CD14-positive monocyte (primary cell): ENCODE results near the gene MROH2B. TPM values are rescaled to one million over a fixed set of nuclear protein-coding genes. Genes with fewer than 3 reads are reported as not detected.

Experiments used
- DNase-seq, 3 donors: peaks; one replicate each; pipeline ENCODE4 v3.0.0-alpha.2; 2011 to 2022
- H2AFZ ChIP-seq: 2 replicates; pipeline ENCODE4 v1.6.0; 2012; ENCODE audit warnings: mild to moderate bottlenecking, low read depth, low read length, inconsistent platforms; ENCODE audit not compliant: insufficient read depth, poor library complexity, severe bottlenecking
- H3K27ac ChIP-seq, 2 donors: 1 replicate in 1 of 2; 2 replicates in 1 of 2; pipeline ENCODE4 v1.5.1; 2012 to 2013; ENCODE audit warnings: low read length in 2 of 2, control low read depth in 1 of 2, inconsistent platforms in 1 of 2, low read depth in 1 of 2, mild to moderate bottlenecking in 1 of 2
- H3K27me3 ChIP-seq, 2 donors: one replicate each; pipeline versions ENCODE4 v1.6.0 to v1.6.1; 2011 to 2013; ENCODE audit warnings: low read length in 2 of 2; ENCODE audit not compliant: control insufficient read depth in 2 of 2, insufficient read depth in 2 of 2
- H3K36me3 ChIP-seq, 2 donors: replicated peaks in 1 of 2; 1 replicate in 1 of 2; 2 replicates in 1 of 2; pipeline versions ENCODE4 v1.5.1 to v1.6.1; 2012 to 2013; ENCODE audit warnings: low read length in 2 of 2, control low read depth in 1 of 2, inconsistent platforms in 1 of 2, mild to moderate bottlenecking in 1 of 2; ENCODE audit not compliant: insufficient read depth in 2 of 2, control insufficient read depth in 1 of 2
- H3K4me1 ChIP-seq, 2 donors: 1 replicate in 1 of 2; 2 replicates in 1 of 2; pipeline versions ENCODE4 v1.5.1 to v1.6.1; 2012 to 2013; ENCODE audit warnings: low read length in 2 of 2, control low read depth in 1 of 2, inconsistent platforms in 1 of 2, mild to moderate bottlenecking in 1 of 2, moderate library complexity in 1 of 2; ENCODE audit not compliant: insufficient read depth in 2 of 2, control insufficient read depth in 1 of 2
- H3K4me2 ChIP-seq: replicated peaks from 2 replicates; pipeline ENCODE3; 2012; ENCODE audit warnings: low read length, moderate library complexity, mild to moderate bottlenecking; ENCODE audit not compliant: poor library complexity, severe bottlenecking; ENCODE audit errors: extremely low read depth
- H3K4me3 ChIP-seq, 3 experiments: fragments of 200-600 bp in 1 of 3; sonication (generic) in 1 of 3; replicated peaks in 1 of 3; 1 replicate in 2 of 3; 2 replicates in 1 of 3; pipeline ENCODE4 v1.5.1; 2011 to 2013; ENCODE audit warnings: low read length in 3 of 3, mild to moderate bottlenecking in 3 of 3, control low read depth in 2 of 3, low read depth in 2 of 3, inconsistent platforms in 1 of 3, moderate library complexity in 1 of 3
- H3K79me2 ChIP-seq: 2 replicates; pipeline ENCODE4 v1.6.0; 2012; ENCODE audit warnings: mild to moderate bottlenecking, control low read depth, inconsistent platforms, low read length, moderate library complexity; ENCODE audit not compliant: insufficient read depth
- H3K9ac ChIP-seq: 2 replicates; pipeline ENCODE4 v1.6.0; 2017; ENCODE audit warnings: low read length, mild to moderate bottlenecking; ENCODE audit not compliant: insufficient read depth, poor library complexity, severe bottlenecking
- H3K9me3 ChIP-seq, 2 donors: replicated peaks in 1 of 2; 1 replicate in 1 of 2; 2 replicates in 1 of 2; pipeline versions ENCODE4 v1.5.1 to v1.6.1; 2012 to 2013; ENCODE audit warnings: low read length in 2 of 2, control low read depth in 1 of 2; ENCODE audit not compliant: control insufficient read depth in 1 of 2, insufficient read depth in 1 of 2
- H4K20me1 ChIP-seq: 2 replicates; pipeline ENCODE4 v1.6.0; 2012; ENCODE audit warnings: mild to moderate bottlenecking, low read length, control low read depth, moderate library complexity; ENCODE audit not compliant: insufficient read depth
- H3K27ac Mint-ChIP-seq, 7 donors: one replicate each; pipeline ENCODE4 v1.8.0; 2020; ENCODE audit warnings: mild to moderate bottlenecking in 7 of 7, mixed read lengths in 7 of 7, moderate library complexity in 6 of 7, inconsistent platforms in 2 of 7
- H3K27me3 Mint-ChIP-seq, 3 donors: one replicate each; pipeline ENCODE4 v1.8.0; 2021 to 2022; ENCODE audit warnings: low read depth in 3 of 3, mild to moderate bottlenecking in 3 of 3, mixed read lengths in 3 of 3, moderate library complexity in 3 of 3, inconsistent platforms in 1 of 3
- H3K36me3 Mint-ChIP-seq, 2 donors: one replicate each; pipeline ENCODE4 v1.8.0; 2020; ENCODE audit warnings: mixed read lengths in 2 of 2, inconsistent platforms in 1 of 2, mild to moderate bottlenecking in 1 of 2
- H3K4me1 Mint-ChIP-seq: one replicate; pipeline ENCODE4 v1.8.0; 2020; ENCODE audit warnings: mild to moderate bottlenecking, mixed read lengths
- H3K4me3 Mint-ChIP-seq, 2 donors: one replicate each; pipeline ENCODE4 v1.8.0; 2020; ENCODE audit warnings: mild to moderate bottlenecking in 2 of 2, mixed read lengths in 2 of 2, moderate library complexity in 1 of 2
- H3K9me3 Mint-ChIP-seq, 7 donors: one replicate each; pipeline ENCODE4 v1.8.0; 2020 to 2022; ENCODE audit warnings: mixed read lengths in 7 of 7, mild to moderate bottlenecking in 6 of 7, moderate library complexity in 6 of 7, inconsistent platforms in 2 of 7
- WGBS: methylation state at CpG from one replicate; pipeline ENCODE4 v1.1.5; 2013; ENCODE audit warnings: missing lambda C conversion rate; ENCODE audit not compliant: insufficient coverage; 5-methylcytosine and 5-hydroxymethylcytosine counted together
- intact Hi-C, 2 donors: fragments of 100-400 bp; cut with micrococcal nuclease; formaldehyde crosslinking; loops; one replicate each; pipeline versions ENCODE4 v1.15.0 to v1.15.1; 2023
- polyA plus RNA-seq, 3 donors: library from polyadenylated mRNA; depleted of rRNA in 1 of 3; unstranded in 2 of 3; stranded (reverse) in 1 of 3; fragments of 300-500 nt in 2 of 3; fragments of >200 nt in 1 of 3; fragmentation: Illumina TruSeq in 2 of 3; gene quantifications; 1 replicate in 2 of 3; 2 replicates in 1 of 3; pipeline ENCODE4 v1.2.3, GENCODE V29; 2012 to 2021
- TF ChIP-seq, protein P1 (sequence below): fragments of 200-600 bp; IDR thresholded peaks from one replicate; pipeline ENCODE4 v1.8.0; 2022; ENCODE audit warnings: antibody characterized with exemption, mild to moderate bottlenecking

MROH2B gene
- polyA plus RNA-seq, 3 donors = not detected

DNA sequence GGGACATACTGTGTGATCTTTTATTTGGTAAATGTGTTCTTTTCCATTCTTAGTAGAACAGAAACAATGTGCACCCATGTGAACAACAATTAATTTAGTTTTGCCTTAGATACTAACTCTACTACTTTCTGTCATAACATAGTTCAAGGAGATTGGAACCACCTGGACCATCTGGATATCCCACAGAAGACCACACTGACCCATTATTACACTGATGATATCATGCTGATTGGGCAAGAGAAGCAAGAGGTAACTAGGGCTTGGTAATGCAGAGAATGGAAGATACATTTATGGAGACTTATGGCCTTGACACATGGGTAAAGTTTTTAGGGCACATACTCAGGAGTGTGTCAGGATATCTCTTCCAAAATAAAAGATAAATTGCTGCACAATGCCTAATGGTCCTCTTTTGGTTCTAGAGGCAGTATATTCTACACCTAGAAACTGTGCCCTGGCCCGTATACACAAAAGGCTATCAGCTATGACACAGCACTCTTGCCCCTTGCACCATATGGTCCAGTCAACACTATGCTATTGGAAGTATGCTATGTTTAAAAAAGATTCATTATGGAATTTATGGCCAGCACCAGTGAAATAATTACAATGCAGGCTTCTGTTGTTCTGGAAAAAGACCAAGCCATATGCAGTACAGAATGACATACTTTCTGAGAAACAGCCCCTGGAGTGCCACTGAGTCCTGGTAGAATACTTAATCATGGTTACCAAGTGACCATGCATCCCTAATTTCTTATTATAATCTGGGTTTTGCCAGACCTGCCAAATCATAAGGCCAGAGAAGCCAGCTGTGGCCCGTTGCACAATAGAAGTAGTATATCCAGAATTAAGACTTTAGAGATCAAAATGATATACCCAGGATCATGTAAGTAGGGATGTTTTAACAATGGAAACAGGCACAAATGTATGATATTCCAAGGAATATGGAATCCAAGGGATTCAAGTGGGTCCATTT, 41.6 kb upstream of the MROH2B start:
- H3K27ac ChIP-seq = no peak overlapping the region
- H3K4me1 ChIP-seq = no peaks in the 10 kb centered on the region
- H3K36me3 ChIP-seq = no peaks in the 10 kb centered on the region
- H3K9me3 ChIP-seq = no peaks in the 10 kb centered on the region
- no peak overlapping the region for H3K4me3 Mint-ChIP-seq
- no peaks in the 10 kb centered on the region for H3K27me3 ChIP-seq
- no peak overlapping the region for H2AFZ ChIP-seq
- peaks cover 0 to 2% (median under 1%) of the 10 kb centered on the region in 3 donors for H3K27me3 Mint-ChIP-seq
- H4K20me1 ChIP-seq = no peaks in the 10 kb centered on the region
- no CpG with 5 or more reads among the region's 2 CpGs for WGBS
- TF ChIP-seq, protein P1, sequence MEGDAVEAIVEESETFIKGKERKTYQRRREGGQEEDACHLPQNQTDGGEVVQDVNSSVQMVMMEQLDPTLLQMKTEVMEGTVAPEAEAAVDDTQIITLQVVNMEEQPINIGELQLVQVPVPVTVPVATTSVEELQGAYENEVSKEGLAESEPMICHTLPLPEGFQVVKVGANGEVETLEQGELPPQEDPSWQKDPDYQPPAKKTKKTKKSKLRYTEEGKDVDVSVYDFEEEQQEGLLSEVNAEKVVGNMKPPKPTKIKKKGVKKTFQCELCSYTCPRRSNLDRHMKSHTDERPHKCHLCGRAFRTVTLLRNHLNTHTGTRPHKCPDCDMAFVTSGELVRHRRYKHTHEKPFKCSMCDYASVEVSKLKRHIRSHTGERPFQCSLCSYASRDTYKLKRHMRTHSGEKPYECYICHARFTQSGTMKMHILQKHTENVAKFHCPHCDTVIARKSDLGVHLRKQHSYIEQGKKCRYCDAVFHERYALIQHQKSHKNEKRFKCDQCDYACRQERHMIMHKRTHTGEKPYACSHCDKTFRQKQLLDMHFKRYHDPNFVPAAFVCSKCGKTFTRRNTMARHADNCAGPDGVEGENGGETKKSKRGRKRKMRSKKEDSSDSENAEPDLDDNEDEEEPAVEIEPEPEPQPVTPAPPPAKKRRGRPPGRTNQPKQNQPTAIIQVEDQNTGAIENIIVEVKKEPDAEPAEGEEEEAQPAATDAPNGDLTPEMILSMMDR = no peak
- H3K4me2 ChIP-seq = no peak overlapping the region
- H3K9me3 Mint-ChIP-seq = peaks cover 0 to 7% (median 3%) of the 10 kb centered on the region in 7 donors
- no peak overlapping the region for H3K27ac Mint-ChIP-seq
- intact Hi-C loops = no loop called here
- DNase-seq = no peak
- no peaks in the 10 kb centered on the region for H3K4me1 Mint-ChIP-seq
- H3K4me3 ChIP-seq = no peak overlapping the region
- no peaks in the 10 kb centered on the region for H3K79me2 ChIP-seq
- H3K9ac ChIP-seq = no peak overlapping the region
- no peaks in the 10 kb centered on the region for H3K36me3 Mint-ChIP-seq

DNA sequence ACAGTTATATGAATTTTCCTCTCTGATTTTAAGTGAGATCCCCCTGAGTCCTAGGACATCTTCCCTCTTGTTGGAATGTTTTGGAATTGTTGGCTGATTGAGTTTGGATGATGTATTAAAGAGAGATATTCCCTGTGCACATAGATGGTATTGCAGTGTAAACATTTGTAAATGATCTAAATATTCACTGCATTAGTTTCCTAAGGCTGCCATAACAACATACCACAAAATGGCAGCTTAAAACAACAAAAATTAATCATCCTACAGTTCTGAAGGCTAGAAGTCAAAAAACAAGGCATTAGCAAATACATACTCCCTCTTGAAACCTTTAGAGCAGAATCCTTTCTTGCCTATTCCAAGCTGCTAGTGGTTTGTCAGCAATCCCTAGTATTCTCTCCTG, 38.0 kb upstream of the MROH2B start:
- DNase-seq = no peak
- intact Hi-C loops = no loop called here
- Mint-ChIP-seq H3K4me1 (no peaks in the 10 kb centered on the region), H3K4me3 (no peak overlapping the region), H3K36me3 (no peaks in the 10 kb centered on the region), H3K27ac (no peak overlapping the region), H3K27me3 (no peaks in the 10 kb centered on the region), H3K9me3 (peaks cover 0 to 7% (median 3%) of the 10 kb centered on the region in 7 donors)
- TF ChIP-seq, protein P1 = no peak
- H3K9me3 ChIP-seq = no peaks in the 10 kb centered on the region
- H4K20me1 ChIP-seq = no peaks in the 10 kb centered on the region
- H2AFZ ChIP-seq = no peak overlapping the region
- no peak overlapping the region for H3K4me3 ChIP-seq
- H3K27me3 ChIP-seq = no peaks in the 10 kb centered on the region
- H3K4me2 ChIP-seq = no peak overlapping the region
- no peaks in the 10 kb centered on the region for H3K36me3 ChIP-seq
- no peaks in the 10 kb centered on the region for H3K4me1 ChIP-seq
- H3K9ac ChIP-seq = no peak overlapping the region
- no peak overlapping the region for H3K27ac ChIP-seq
- no peaks in the 10 kb centered on the region for H3K79me2 ChIP-seq
